HG02678 (cell line): ENCODE data around the gene SLCO3A1.

Experiments used
- ATAC-seq: cut with Tn5 transposase; IDR thresholded peaks from one replicate; pipeline ENCODE4 v1.9.1; 2021; ENCODE audit warnings: mild to moderate bottlenecking, moderate library complexity; ENCODE audit not compliant: unreplicated experiment

Gene SLCO3A1

DNA sequence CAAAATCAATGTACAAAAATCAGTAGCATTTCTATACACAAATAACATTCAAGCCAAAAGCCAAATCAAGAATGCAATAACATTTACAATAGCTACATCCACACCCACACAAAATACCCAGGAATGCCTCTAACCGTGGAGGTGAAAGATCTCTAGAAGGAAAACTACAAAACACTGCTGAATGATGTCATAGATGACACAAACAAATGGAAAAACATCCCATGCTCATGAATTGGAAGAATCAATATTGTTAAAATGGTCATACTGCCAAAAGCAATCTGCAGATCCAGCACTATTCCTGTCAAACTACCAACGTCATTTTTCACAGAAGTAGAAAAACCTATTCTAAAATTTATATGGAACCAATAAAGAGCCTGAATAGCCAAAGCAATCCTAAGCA lies 143.7 kb downstream of the SLCO3A1 start:
- ATAC-seq: no peak

- ATAC-seq: no peak
These were observed 147.2 kb downstream of the SLCO3A1 start for GRCh38 chr15:92000709-92001108.

DNA sequence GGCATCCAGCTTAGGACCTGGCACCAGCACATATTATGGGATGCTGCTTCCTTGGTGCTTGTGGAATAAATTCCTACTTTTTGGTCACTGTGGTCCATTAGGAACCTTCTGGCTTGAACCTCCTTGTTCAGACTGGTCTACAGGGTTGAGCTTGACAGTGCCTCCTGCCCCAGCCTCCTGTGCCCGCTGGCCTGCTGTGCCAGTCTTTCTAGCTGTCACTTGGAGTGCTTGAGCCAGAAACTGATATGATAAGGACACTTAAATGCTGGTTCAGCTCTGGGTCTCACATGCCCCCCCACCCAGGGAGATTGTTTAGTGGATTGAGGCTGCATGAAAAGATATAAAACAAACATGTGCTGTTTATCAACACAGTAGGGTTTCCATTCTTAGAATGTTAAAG lies 147.8 kb downstream of the SLCO3A1 start:
- ATAC-seq: no peak

DNA sequence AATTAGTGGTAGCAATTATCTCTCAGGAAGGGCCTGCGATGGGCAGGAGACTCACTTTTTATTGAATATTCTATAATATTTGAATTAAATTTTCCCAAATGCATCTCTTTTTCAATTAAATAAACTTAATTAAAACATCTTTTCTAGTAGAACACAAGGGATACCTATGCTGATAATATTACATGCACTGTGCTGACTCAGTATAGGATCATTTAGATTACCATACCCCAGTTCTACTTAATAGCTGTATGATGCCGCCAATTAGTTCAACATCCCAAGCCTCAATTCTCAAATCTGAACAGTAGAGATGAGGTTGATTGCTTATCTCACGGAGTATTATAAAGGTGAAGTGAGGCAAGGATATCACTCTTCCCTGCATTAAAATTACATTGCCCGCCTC lies 149.2 kb downstream of the SLCO3A1 start:
- no peak for ATAC-seq

DNA sequence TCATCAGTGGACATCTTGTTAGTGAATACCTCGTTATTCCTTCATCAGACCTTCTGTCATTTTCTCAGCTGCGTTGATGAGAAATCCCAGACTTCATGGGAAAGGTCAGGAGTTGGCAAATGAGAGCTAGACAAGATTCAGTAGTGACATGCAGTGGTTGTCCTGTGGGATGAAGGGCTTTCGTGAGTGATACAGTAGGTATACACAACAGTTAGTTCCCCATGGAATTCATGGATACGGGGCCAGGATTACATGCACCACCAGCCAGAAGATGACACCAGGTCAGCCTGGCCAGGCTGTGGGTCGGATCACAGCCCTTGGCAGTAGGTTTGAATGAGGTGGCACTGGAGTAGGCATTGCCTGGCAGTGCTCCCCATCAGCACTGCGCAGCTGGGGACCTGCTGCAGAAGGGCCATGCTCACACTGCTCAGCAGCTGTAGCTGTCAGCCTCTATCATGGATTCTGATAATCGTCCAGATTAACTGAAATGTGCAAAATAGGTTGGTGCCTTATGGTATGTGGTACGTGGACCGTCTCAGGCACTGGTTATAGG lies 150.1 kb downstream of the SLCO3A1 start:
- no peak for ATAC-seq

DNA sequence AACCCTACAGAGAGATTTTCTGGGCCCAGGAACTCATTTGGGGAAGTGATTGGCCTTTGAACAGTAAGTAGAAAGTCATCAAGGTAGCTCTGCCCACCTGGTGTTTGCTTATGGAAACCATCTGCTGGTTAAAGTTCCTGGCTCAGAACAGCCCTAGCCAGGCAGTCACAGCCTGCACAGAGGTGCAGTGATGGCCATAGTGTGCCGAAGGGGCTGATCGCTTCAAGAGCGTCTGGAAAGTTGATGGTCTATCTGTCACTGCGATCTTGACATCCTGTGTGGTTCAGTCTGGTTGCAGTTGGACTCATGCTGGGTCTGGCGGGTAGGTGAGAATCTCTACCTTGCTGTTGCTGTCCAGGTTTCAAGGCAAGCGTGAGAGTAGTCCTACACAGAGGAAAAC lies 151.6 kb downstream of the SLCO3A1 start:
- ATAC-seq: no peak

DNA sequence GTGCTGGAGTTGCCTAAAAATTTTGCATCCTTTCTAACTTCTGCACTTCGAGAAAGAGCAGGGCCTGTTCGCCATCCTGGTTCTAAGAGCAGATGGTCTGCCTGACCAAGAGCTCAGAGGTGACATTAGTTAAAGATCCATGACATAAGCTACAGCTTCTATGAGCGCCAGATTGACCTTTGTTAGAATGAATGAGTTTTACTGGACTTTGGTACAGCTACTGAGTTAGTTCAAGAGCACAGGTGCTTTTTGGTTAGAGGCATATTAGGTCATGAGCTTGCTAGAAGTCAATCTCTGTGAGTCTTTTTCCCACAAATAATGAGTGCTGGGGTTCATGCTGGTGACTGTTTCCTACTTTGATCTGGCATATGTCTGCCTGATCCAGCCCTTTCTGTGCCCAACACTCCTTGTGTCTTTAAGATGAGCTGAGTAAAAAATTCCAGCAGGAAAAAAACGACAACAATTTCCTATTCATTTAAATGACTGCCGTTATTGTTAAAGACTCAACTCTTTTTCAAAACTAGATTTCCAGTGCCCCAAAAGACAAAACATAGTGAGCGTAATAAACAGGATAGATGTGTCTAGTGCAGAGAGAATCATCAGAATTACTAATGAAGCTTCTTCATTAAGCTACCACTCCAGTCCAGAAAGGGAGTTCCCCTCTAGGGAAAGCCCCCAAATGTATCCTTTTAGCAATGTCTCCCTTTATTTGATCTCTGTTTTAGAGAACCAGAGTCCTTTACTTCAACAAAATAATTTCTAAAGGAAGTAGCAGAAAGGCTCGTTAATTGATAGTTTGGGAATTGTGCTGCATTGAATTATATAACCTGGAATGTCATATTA lies 152.9 kb downstream of the SLCO3A1 start:
- no peak for ATAC-seq

DNA sequence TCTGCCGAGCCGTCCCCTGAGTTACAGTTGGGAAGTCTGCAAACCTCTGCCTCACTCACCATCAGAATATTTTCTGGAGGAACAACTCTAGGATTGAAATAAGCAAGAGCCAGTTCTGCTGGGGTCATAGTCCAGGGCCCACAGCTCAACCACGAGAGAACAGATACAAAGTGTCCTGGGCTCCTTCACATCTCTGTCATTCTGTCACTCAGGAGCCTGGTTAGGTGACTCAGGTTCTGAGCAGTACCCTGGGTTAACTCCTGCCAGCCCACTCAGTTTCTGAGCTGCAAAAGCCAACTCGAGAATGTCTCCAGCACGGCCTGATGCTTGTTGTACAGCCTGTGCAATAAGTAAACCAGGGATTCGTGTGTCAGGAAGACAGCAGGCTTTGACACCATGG lies 155.7 kb downstream of the SLCO3A1 start:
- ATAC-seq: no peak

DNA sequence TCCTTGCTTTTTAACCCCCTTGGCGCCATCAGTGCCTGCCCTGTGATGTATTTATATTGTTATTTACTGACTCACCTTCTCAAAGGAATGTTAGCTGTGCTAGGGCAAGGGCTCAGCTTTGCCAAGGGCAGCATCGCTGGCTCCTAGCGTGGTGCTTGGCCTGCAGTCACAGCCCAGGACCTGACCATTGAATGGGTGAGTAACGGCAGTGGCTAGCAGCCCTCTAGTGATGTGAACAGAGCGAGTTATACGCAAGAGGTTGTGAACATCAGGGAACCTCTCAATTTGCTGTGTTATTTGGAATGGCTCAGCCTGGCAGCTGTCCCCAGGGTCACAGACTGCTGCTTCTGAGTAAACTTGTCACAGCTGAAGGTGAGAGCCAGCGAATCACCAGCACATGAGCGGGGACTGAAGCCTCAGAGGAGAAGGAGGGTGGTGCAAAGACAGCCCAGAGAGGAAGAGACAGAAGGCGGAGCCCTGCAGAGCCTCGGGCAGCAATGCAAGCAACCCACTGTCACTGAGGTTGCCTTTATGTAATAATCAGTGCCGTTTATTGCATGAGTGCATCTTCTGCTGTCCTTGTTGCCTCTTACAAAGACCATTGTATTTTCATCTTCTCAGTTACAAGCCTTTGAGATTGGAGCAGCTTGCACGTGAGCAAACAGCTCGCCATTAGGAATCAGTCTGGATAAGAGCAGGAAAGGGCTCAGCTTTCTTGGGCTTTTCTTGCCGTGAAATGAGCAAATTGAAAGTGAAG lies 158.3 kb downstream of the SLCO3A1 start:
- no peak for ATAC-seq

DNA sequence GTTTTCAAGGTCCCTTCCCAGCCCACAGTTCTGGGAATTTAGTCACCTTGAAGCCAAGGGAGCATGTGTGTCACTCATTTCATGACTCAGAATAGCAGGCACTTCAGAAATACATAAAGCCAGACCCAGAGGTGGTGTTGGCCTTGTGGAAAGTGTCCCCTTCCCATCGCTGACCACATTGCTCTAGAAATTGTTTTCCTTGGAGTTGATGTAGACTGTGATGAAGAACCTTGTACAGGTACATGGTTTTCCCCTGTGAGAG lies 158.8 kb downstream of the SLCO3A1 start:
- no peak for ATAC-seq

GRCh38 chr15:92012881-92013280 lies 159.4 kb downstream of the SLCO3A1 start:
- no peak for ATAC-seq

GRCh38 chr15:92014281-92015030 lies 160.9 kb downstream of the SLCO3A1 start:
- ATAC-seq: no peak

DNA sequence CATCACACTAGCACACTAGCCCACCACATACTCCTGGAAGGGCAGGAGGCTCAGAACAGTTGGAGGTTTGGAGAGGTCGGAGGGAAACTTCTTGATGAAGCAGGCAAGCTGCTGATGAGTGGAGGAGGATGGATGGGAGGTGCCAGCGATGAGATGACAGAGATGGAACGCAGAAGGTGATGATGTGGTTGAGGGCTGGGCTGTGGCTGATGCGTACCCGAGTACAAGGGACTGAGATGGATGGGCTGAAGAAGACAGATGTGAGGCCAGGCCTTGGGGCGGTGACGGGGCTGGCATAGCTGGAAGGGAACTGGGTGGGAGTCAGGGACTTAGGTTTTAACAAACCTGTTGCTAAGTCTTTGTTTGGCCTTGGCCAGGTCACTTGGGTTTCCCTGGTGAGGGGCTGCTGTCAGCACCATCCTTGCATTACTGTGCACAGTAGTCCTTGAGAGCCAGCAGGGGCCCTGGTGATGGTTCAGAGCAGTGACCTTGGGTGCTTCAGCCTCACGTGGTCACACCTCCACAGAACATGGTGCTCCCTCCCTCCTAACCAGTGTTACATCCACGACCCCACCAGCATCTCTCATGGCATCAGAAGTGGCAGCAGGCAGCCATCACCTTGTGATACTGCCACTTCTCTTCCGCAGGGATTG lies 164.5 kb downstream of the SLCO3A1 start:
- ATAC-seq: no peak

- no peak for ATAC-seq
These were observed 165.2 kb downstream of the SLCO3A1 start for GRCh38 chr15:92018535-92019239.

- ATAC-seq: no peak
These were observed 166.2 kb downstream of the SLCO3A1 start for GRCh38 chr15:92019706-92020105.

- no peak for ATAC-seq
These were observed 166.7 kb downstream of the SLCO3A1 start for GRCh38 chr15:92020207-92020606.

DNA sequence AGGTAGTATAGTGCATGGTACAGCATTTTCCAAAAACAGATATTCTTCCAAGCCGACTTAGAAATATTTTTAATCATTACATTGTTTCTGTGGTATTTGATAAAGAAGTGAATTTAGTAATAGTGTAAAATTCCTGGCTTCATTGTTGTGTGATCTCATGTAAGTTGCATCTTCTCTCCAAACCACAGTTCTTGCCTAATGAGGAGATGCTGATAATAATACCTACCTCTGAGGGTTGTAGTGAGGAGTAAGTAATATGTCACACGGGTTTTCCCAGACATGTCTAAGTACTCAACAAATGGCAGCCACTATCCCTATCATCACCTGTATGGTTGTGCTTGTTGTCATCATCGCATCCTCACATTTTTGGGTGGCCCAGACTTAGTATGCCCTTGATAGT lies 167.3 kb downstream of the SLCO3A1 start:
- ATAC-seq: no peak

DNA sequence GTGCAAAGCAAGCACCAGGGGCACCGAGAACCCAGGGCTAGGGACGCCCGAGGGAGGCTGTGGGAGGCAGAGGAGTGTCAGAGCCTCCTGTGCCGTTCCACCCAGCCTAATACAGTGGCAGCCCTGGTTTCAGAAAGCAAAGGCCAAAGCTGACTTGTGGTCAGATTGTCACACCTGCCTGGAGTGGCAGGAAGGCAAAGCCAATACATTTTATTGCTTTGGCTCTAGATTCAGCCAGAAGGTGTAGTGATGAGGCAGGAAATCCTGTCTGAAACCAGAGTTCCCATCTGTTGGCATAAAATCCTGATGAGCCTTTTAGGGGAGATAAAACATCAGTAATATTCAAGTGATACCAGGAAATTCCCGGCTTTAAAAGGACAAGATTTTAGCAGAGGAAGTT lies 168.3 kb downstream of the SLCO3A1 start:
- no peak for ATAC-seq

DNA sequence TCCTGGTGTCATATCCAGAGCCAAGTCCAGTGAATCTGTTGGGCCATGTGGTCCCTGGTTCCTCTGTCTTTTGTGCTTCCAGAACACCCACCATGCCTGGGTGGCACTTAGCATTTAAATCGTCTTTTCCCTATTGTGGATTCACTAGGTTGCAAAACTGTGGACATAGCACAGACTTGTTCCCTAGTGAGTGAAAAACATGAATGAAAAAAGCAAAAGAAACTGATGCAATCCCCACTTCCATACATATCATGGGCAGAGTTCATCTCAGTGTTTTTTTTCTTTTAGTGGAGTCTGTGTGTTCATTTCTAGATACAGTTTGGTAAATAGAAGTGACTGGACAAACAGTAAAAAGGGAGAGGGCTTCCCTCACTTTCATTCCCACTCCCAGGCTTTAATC lies 170.5 kb downstream of the SLCO3A1 start:
- no peak for ATAC-seq

DNA sequence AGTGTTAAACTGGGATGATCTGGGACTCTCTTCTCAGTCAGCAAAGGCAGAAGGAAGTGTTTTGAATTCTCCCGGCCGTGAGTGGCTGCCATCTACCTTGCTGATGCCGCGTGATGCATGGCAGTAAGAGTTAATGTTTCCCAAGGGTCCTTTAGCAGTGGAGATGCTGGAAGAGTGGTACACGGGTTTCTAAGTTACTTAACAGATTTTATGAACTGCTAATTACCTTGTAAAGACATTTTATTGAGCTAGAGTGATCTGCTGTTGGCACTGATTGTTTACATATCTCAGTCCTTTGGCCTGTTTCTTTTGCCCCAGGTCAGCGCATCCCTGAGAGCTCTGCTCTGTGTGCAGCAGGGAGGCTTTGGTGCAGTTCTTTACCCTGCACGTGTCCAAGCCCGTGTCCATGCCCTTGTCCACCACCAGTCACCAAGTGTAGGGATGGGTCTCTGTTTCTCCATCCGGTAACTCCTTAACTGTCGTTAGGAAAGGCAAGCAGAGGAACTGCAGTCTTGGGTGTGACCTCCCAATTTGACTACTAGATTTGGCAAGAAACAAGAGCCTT lies 172.3 kb downstream of the SLCO3A1 start:
- no peak for ATAC-seq
